NT2/D1 (cell line): Measurements from ENCODE around the gene TBXT.
"Not testable (repeated sequence)": the region's sequence is repeated elsewhere in the genome, so short reads cannot be mapped to it uniquely, and the experiment has no call there.

ENCODE experiments used
- SUZ12 ChIP-seq: IDR thresholded peaks from 2 replicates; pipeline ENCODE4 v1.6.1; 2011; ENCODE audit not compliant: insufficient read length, insufficient read depth; ENCODE audit errors: extremely low read depth
- ZNF274 ChIP-seq: IDR thresholded peaks from 2 replicates; pipeline ENCODE4 v1.6.1; 2011; ENCODE audit warnings: mild to moderate bottlenecking, low read depth, low read length

- TF ChIP-seq SUZ12, ZNF274: not testable (repeated sequence)
Observed at GRCh38 chr6:166123115-166123514, 44.5 kb downstream of the TBXT start.
